Caco-2 (cell line): ENCODE measurements around the gene HHAT. TPM values are rescaled to one million over a fixed set of nuclear protein-coding genes. Genes with fewer than 3 reads are reported as not detected.

Experiments
- BruUV-seq: library from RNA; stranded (reverse); fragments of 400-500 nt; replicated peaks from 2 replicates; lab custom pipeline; 2021; lab: Mats Ljungman, UMichigan
- CTCF ChIA-PET: fragments of 300-600 bp; sonication (Branson Sonifier 250); formaldehyde crosslinking; loops from one replicate; lab custom pipeline; 2022; ENCODE audit warnings: antibody characterized with exemption; lab: Charles Lee
- POLR2A ChIA-PET: fragments of 300-600 bp; sonication (Branson Sonifier 250); formaldehyde crosslinking; loops from one replicate; lab custom pipeline; 2022; ENCODE audit warnings: antibody characterized with exemption; lab: Charles Lee
- DNase-seq, 2 experiments: peaks; one replicate each; pipeline versions ENCODE4 v3.0.0 to v3.0.0-alpha.2; 2020 to 2022
- H3K27me3 ChIP-seq: replicated peaks from 2 replicates; pipeline ENCODE4 v1.6.0; 2011; ENCODE audit warnings: low read length; ENCODE audit not compliant: control insufficient read depth, insufficient read depth
- H3K36me3 ChIP-seq: 2 replicates; pipeline ENCODE4 v1.5.1; 2011; ENCODE audit warnings: low read length; ENCODE audit not compliant: control insufficient read depth, insufficient read depth
- H3K4me1 ChIP-seq: fragments of 250-450 bp; sonication (Bioruptor Pico); 2 replicates; pipeline ENCODE4 v1.5.1; 2020; ENCODE audit warnings: mild to moderate bottlenecking
- H3K4me3 ChIP-seq: 2 replicates; pipeline ENCODE4 v1.5.1; 2011; ENCODE audit warnings: low read depth, mild to moderate bottlenecking, control low read depth, low read length
- H3K9me3 ChIP-seq: fragments of 250-450 bp; sonication (Bioruptor Pico); 2 replicates; pipeline ENCODE4 v1.5.1; 2020; ENCODE audit warnings: mild to moderate bottlenecking, moderate library complexity
- H3K27ac Mint-ChIP-seq: one replicate; pipeline ENCODE4 v1.8.0; 2022; ENCODE audit warnings: mixed read lengths; ENCODE audit not compliant: unreplicated experiment
- H3K27me3 Mint-ChIP-seq: one replicate; pipeline ENCODE4 v1.8.0; 2022; ENCODE audit warnings: mixed read lengths; ENCODE audit not compliant: insufficient read depth, unreplicated experiment
- H3K36me3 Mint-ChIP-seq: one replicate; pipeline ENCODE4 v1.8.0; 2022; ENCODE audit warnings: mild to moderate bottlenecking, mixed read lengths; ENCODE audit not compliant: insufficient read depth, unreplicated experiment
- H3K4me1 Mint-ChIP-seq: one replicate; pipeline ENCODE4 v1.8.0; 2022; ENCODE audit warnings: low read depth, mixed read lengths; ENCODE audit not compliant: unreplicated experiment
- H3K4me3 Mint-ChIP-seq: one replicate; pipeline ENCODE4 v1.8.0; 2022; ENCODE audit warnings: mild to moderate bottlenecking, moderate library complexity, mixed read lengths; ENCODE audit not compliant: unreplicated experiment
- H3K9me3 Mint-ChIP-seq: one replicate; pipeline ENCODE4 v1.8.0; 2022; ENCODE audit warnings: mixed read lengths; ENCODE audit not compliant: unreplicated experiment
- CTCF ChIP-seq, 2 experiments: fragments of 200-600 bp in 1 of 2; IDR thresholded peaks; 1 replicate in 1 of 2; 2 replicates in 1 of 2; pipeline versions ENCODE4 v1.5.1 to v1.8.0; 2011 to 2022; ENCODE audit warnings: antibody characterized with exemption in 1 of 2, control low read depth in 1 of 2, inconsistent platforms in 1 of 2, low read depth in 1 of 2, low read length in 1 of 2, mild to moderate bottlenecking in 1 of 2, moderate library complexity in 1 of 2; ENCODE audit not compliant: insufficient read depth in 1 of 2, severe bottlenecking in 1 of 2, unreplicated experiment in 1 of 2
- intact Hi-C: fragments of 100-400 bp; cut with micrococcal nuclease; formaldehyde crosslinking; loops from one replicate; pipeline ENCODE4 v1.10.0; 2022; ENCODE audit not compliant: unreplicated experiment
- total RNA-seq: library from RNA; stranded (reverse); gene quantifications from 2 replicates; pipeline ENCODE4 v1.2.3, GENCODE V29; 2022

Gene HHAT
- total RNA-seq, 1 experiment from 2014 or later = 3.9 TPM

GRCh38 chr1:210299501-210299900, 29.2 kb upstream of the HHAT start:
- no peaks in the 10 kb centered on the region for H3K4me1 Mint-ChIP-seq
- no peaks in the 10 kb centered on the region for H3K36me3 ChIP-seq
- no peaks in the 10 kb centered on the region for H3K4me1 ChIP-seq
- no peaks in the 10 kb centered on the region for H3K36me3 Mint-ChIP-seq
- TF ChIP-seq CTCF (IDR thresholded peaks at IDR 0.05; ENCODE audit: insufficient read depth in 1 of 2, low read depth in 1 of 2, low read length in 1 of 2, severe bottlenecking in 1 of 2, unreplicated experiment in 1 of 2) = no peak
- POLR2A ChIA-PET = interaction anchor here (0.6 kb wide), 1 partner anchor 1433 kb away, joined by 3 read pairs; no protein-coding TSS in a partner anchor
- no TSS peak for BruUV-seq
- CTCF ChIA-PET = no interaction called here
- no peak for DNase-seq
- H3K9me3 Mint-ChIP-seq = no peaks in the 10 kb centered on the region
- no peaks in the 10 kb centered on the region for H3K27me3 Mint-ChIP-seq
- H3K27me3 ChIP-seq = no peaks in the 10 kb centered on the region; the same call in 1 of the 2 replicates
- no peaks in the 10 kb centered on the region for H3K9me3 ChIP-seq
- no peak overlapping the region for H3K4me3 ChIP-seq
- H3K4me3 Mint-ChIP-seq = no peak overlapping the region
- intact Hi-C loops = no loop called here
- no peak overlapping the region for H3K27ac Mint-ChIP-seq

- POLR2A ChIA-PET = interaction anchor here (0.5 kb wide), 1 partner anchor 63 kb away, joined by 6 read pairs; no protein-coding TSS in a partner anchor
- H3K9me3 ChIP-seq = no peaks in the 10 kb centered on the region
- Mint-ChIP-seq H3K36me3 (no peaks in the 10 kb centered on the region), H3K9me3 (no peaks in the 10 kb centered on the region), H3K27me3 (no peaks in the 10 kb centered on the region), H3K4me1 (no peaks in the 10 kb centered on the region), H3K27ac (no peak overlapping the region), H3K4me3 (no peak overlapping the region)
- no peaks in the 10 kb centered on the region; the same call in 1 of the 2 replicates for H3K27me3 ChIP-seq
- no peak for TF ChIP-seq CTCF (IDR thresholded peaks at IDR 0.05; ENCODE audit: insufficient read depth in 1 of 2, low read depth in 1 of 2, low read length in 1 of 2, severe bottlenecking in 1 of 2, unreplicated experiment in 1 of 2)
- CTCF ChIA-PET = no interaction called here
- BruUV-seq = no TSS peak
- H3K4me3 ChIP-seq = no peak overlapping the region
- H3K36me3 ChIP-seq = no peaks in the 10 kb centered on the region
- intact Hi-C loops = no loop called here
- DNase-seq = no peak
- no peaks in the 10 kb centered on the region for H3K4me1 ChIP-seq
Measured at GRCh38 chr1:210300923-210301614, 27.6 kb upstream of the HHAT start.

GRCh38 chr1:210301615-210302000, 27.1 kb upstream of the HHAT start:
- Histone ChIP-seq H3K27me3 (no peaks in the 10 kb centered on the region; the same call in 1 of the 2 replicates), H3K9me3 (no peaks in the 10 kb centered on the region), H3K36me3 (no peaks in the 10 kb centered on the region), H3K4me1 (no peaks in the 10 kb centered on the region), H3K4me3 (no peak overlapping the region)
- POLR2A ChIA-PET = no interaction called here
- no peak for TF ChIP-seq CTCF (IDR thresholded peaks at IDR 0.05; ENCODE audit: insufficient read depth in 1 of 2, low read depth in 1 of 2, low read length in 1 of 2, severe bottlenecking in 1 of 2, unreplicated experiment in 1 of 2)
- no peaks in the 10 kb centered on the region for H3K36me3 Mint-ChIP-seq
- H3K9me3 Mint-ChIP-seq = no peaks in the 10 kb centered on the region
- no peaks in the 10 kb centered on the region for H3K4me1 Mint-ChIP-seq
- no peak overlapping the region for H3K4me3 Mint-ChIP-seq
- intact Hi-C loops = no loop called here
- H3K27me3 Mint-ChIP-seq = no peaks in the 10 kb centered on the region
- no peak for DNase-seq
- CTCF ChIA-PET = no interaction called here
- H3K27ac Mint-ChIP-seq = no peak overlapping the region
- BruUV-seq = no TSS peak
